B cell (primary cell): ENCODE data around the gene IGFBP7. TPM values are rescaled to one million over a fixed set of nuclear protein-coding genes. Genes with fewer than 3 reads are reported as not detected.

Experiments
- ATAC-seq: fragments of 200-7000 bp; cut with Tn5 transposase; one replicate; pipeline ENCODE4 v1.10.0; 2021; ENCODE audit warnings: low read depth, mild to moderate bottlenecking, moderate number of reproducible peaks, moderate library complexity
- CTCF ChIA-PET: fragments of 350-600 bp; sonication (Branson Sonifier 250); formaldehyde crosslinking; loops from one replicate; lab custom pipeline; 2021; ENCODE audit warnings: antibody characterized with exemption, inconsistent platforms; lab: Charles Lee
- POLR2A ChIA-PET: fragments of 350-600 bp; sonication (Branson Sonifier 250); formaldehyde crosslinking; loops from one replicate; lab custom pipeline; 2021; ENCODE audit warnings: antibody characterized with exemption; lab: Charles Lee
- DNase-seq: peaks from one replicate; pipeline ENCODE4 v3.0.0; 2013
- H2AFZ ChIP-seq: 2 replicates; pipeline ENCODE4 v1.6.1; 2012; ENCODE audit warnings: mild to moderate bottlenecking, low read depth, low read length; ENCODE audit not compliant: insufficient read depth, poor library complexity, severe bottlenecking
- H3K27ac ChIP-seq, 2 donors: 1 replicate in 1 of 2; 2 replicates in 1 of 2; pipeline ENCODE4 v1.5.1; 2012 to 2013; ENCODE audit warnings: low read length in 2 of 2, mild to moderate bottlenecking in 2 of 2, moderate library complexity in 1 of 2
- H3K27me3 ChIP-seq, 4 experiments: fragments of 200-600 bp in 1 of 4; sonication (generic) in 1 of 4; replicated peaks in 1 of 4; 1 replicate in 2 of 4; 2 replicates in 2 of 4; pipeline versions ENCODE4 v1.6.1 to v1.7.0; 2013 to 2016; ENCODE audit warnings: low read length in 3 of 4, mild to moderate bottlenecking in 2 of 4, mixed read lengths in 1 of 4, moderate library complexity in 1 of 4; ENCODE audit not compliant: insufficient read depth in 4 of 4, control insufficient read depth in 3 of 4; ENCODE audit errors: control extremely low read depth in 1 of 4
- H3K36me3 ChIP-seq, 2 experiments: replicated peaks in 1 of 2; 1 replicate in 1 of 2; 2 replicates in 1 of 2; pipeline versions ENCODE4 v1.6.1 to v1.7.1; 2013; ENCODE audit warnings: low read length in 1 of 2; ENCODE audit not compliant: insufficient read depth in 2 of 2, control insufficient read depth in 1 of 2; ENCODE audit errors: control extremely low read depth in 1 of 2, extremely low read depth in 1 of 2
- H3K4me1 ChIP-seq, 2 donors: fragments of 200-600 bp in 1 of 2; sonication (generic) in 1 of 2; 1 replicate in 1 of 2; 2 replicates in 1 of 2; pipeline versions ENCODE4 v1.5.1 to v1.6.1; 2013 to 2017; ENCODE audit warnings: low read length in 2 of 2; ENCODE audit not compliant: control insufficient read depth in 2 of 2, insufficient read depth in 2 of 2
- H3K4me2 ChIP-seq: replicated peaks from 2 replicates; pipeline ENCODE3; 2012; ENCODE audit warnings: mild to moderate bottlenecking, low read depth, low read length; ENCODE audit not compliant: poor library complexity, severe bottlenecking
- H3K4me3 ChIP-seq, 5 experiments: fragments of 200-600 bp in 1 of 5; sonication (generic) in 1 of 5; 1 replicate in 3 of 5; 2 replicates in 2 of 5; pipeline versions ENCODE4 v1.5.1 to v1.7.0; 2011 to 2016; ENCODE audit warnings: low read length in 4 of 5, mild to moderate bottlenecking in 4 of 5, low read depth in 2 of 5, control low read depth in 1 of 5, moderate library complexity in 1 of 5; ENCODE audit not compliant: insufficient read depth in 1 of 5; ENCODE audit errors: control extremely low read depth in 1 of 5, extremely low read depth in 1 of 5
- H3K79me2 ChIP-seq: fragments of 200-600 bp; sonication (generic); one replicate; pipeline ENCODE4 v1.6.0; 2016; ENCODE audit warnings: low read length; ENCODE audit not compliant: control insufficient read depth, insufficient read depth
- H3K9ac ChIP-seq: fragments of 200-600 bp; sonication (generic); 2 replicates; pipeline ENCODE4 v1.6.1; 2017; ENCODE audit warnings: mild to moderate bottlenecking, low read length, moderate library complexity
- H3K9me3 ChIP-seq, 3 donors: one replicate each; pipeline versions ENCODE4 v1.6.1 to v1.7.1; 2013; ENCODE audit warnings: low read length in 2 of 3; ENCODE audit not compliant: control insufficient read depth in 2 of 3, insufficient read depth in 1 of 3; ENCODE audit errors: control extremely low read depth in 1 of 3
- H4K20me1 ChIP-seq: 2 replicates; pipeline ENCODE4 v1.6.0; 2012; ENCODE audit warnings: mild to moderate bottlenecking, low read length; ENCODE audit not compliant: insufficient read depth, control insufficient read depth, poor library complexity, severe bottlenecking
- H3K27ac Mint-ChIP-seq: one replicate; pipeline ENCODE4 v1.8.0; 2021; ENCODE audit warnings: mixed read lengths
- H3K27me3 Mint-ChIP-seq: one replicate; pipeline ENCODE4 v1.8.0; 2021; ENCODE audit warnings: mixed read lengths
- H3K4me1 Mint-ChIP-seq: one replicate; pipeline ENCODE4 v1.8.0; 2021; ENCODE audit warnings: mixed read lengths
- H3K4me3 Mint-ChIP-seq: one replicate; pipeline ENCODE4 v1.8.0; 2021; ENCODE audit warnings: mixed read lengths
- H3K9me3 Mint-ChIP-seq: one replicate; pipeline ENCODE4 v1.8.0; 2022; ENCODE audit warnings: mixed read lengths; ENCODE audit not compliant: insufficient read depth
- CTCF ChIP-seq: fragments of 200-600 bp; IDR thresholded peaks from one replicate; pipeline ENCODE4 v1.8.0; 2022; ENCODE audit warnings: antibody characterized with exemption, mild to moderate bottlenecking
- EZH2 ChIP-seq: IDR thresholded peaks from 2 replicates; pipeline ENCODE4 v1.6.1; 2012; ENCODE audit warnings: borderline replicate concordance, low read depth, mild to moderate bottlenecking, moderate library complexity, low read length; ENCODE audit not compliant: insufficient read depth, poor library complexity, severe bottlenecking
- WGBS: methylation state at CpG from one replicate; pipeline ENCODE4 v1.1.5; 2013; ENCODE audit warnings: missing lambda C conversion rate; ENCODE audit not compliant: insufficient coverage; 5-methylcytosine and 5-hydroxymethylcytosine counted together
- intact Hi-C: fragments of 100-400 bp; cut with micrococcal nuclease; formaldehyde crosslinking; loops from one replicate; pipeline ENCODE4 v1.10.0; 2022
- polyA plus RNA-seq: library from polyadenylated mRNA; depleted of rRNA; stranded (reverse); fragments of >200 nt; gene quantifications from 2 replicates; pipeline ENCODE4 v1.2.3, GENCODE V29; 2012
- total RNA-seq, 2 donors: library from RNA; stranded (reverse); fragments of 120-200 nt in 1 of 2; gene quantifications; 1 replicate in 1 of 2; 2 replicates in 1 of 2; pipeline versions ENCODE4 v1.2.3 to v1.2.4, GENCODE V29; 2013 to 2022

IGFBP7 gene
- total and polyA plus RNA-seq, 2 donors (not counting 1 experiment from before 2014, with no cell fraction given), result 0.37 TPM; not detected in 1

- intact Hi-C loops, result no loop called here
- H3K4me1 ChIP-seq, result no peaks in the 10 kb centered on the region
- Mint-ChIP-seq H3K27ac (no peak overlapping the region), H3K9me3 (no peaks in the 10 kb centered on the region), H3K27me3 (peaks cover 7% of the 10 kb centered on the region), H3K4me1 (no peaks in the 10 kb centered on the region), H3K4me3 (no peak overlapping the region)
- H3K4me2 ChIP-seq, result no peak overlapping the region
- no peak overlapping the region for H3K27ac ChIP-seq
- TF ChIP-seq EZH2, result no peak
- no peak for TF ChIP-seq CTCF
- H3K36me3 ChIP-seq, result no peaks in the 10 kb centered on the region
- no peak for ATAC-seq
- no peaks in the 10 kb centered on the region for H3K9me3 ChIP-seq
- H3K9ac ChIP-seq, result no peak overlapping the region
- H3K27me3 ChIP-seq, result no peaks in the 10 kb centered on the region
- H2AFZ ChIP-seq, result no peak overlapping the region
- ChIA-PET POLR2A (no interaction called here), CTCF (no interaction called here)
- H3K4me3 ChIP-seq, result no peak overlapping the region
- H3K79me2 ChIP-seq, result no peaks in the 10 kb centered on the region
- 85% methylated on average over 5 of the region's 6 CpGs for WGBS
- DNase-seq, result no peak
- no peaks in the 10 kb centered on the region for H4K20me1 ChIP-seq
Observed at GRCh38 chr4:57093845-57094831, 16.0 kb downstream of the IGFBP7 start.

GRCh38 chr4:57091657-57092162 is 18.5 kb downstream of the IGFBP7 start:
- Histone ChIP-seq H3K9me3 (no peaks in the 10 kb centered on the region), H3K4me1 (no peaks in the 10 kb centered on the region), H3K9ac (no peak overlapping the region), H4K20me1 (no peaks in the 10 kb centered on the region), H3K4me2 (no peak overlapping the region), H3K27me3 (no peaks in the 10 kb centered on the region), H3K27ac (no peak overlapping the region), H3K36me3 (no peaks in the 10 kb centered on the region), H2AFZ (no peak overlapping the region), H3K4me3 (no peak overlapping the region), H3K79me2 (no peaks in the 10 kb centered on the region)
- WGBS, result 83% methylated on average over 2 of the region's 3 CpGs
- POLR2A ChIA-PET, result no interaction called here
- DNase-seq, result no peak
- Mint-ChIP-seq H3K9me3 (no peaks in the 10 kb centered on the region), H3K27ac (no peak overlapping the region), H3K4me3 (no peak overlapping the region), H3K4me1 (no peaks in the 10 kb centered on the region), H3K27me3 (peaks cover 18% of the 10 kb centered on the region)
- intact Hi-C loops, result no loop called here
- CTCF ChIA-PET, result no interaction called here
- TF ChIP-seq CTCF (no peak), EZH2 (no peak)
- no peak for ATAC-seq
